Cardiac fibroblast (primary cell): ENCODE results near the gene ING4.

Experiments used
- DNase-seq, 2 donors: peaks; one replicate each; pipeline versions ENCODE4 v3.0.0 to v3.0.0-alpha.2; 2010; ENCODE audit warnings: low read depth in 2 of 2
- H3K4me3 ChIP-seq, 2 donors: replicated peaks in 1 of 2; 1 replicate in 1 of 2; 2 replicates in 1 of 2; pipeline ENCODE4 v1.5.1; 2011; ENCODE audit warnings: low read depth in 2 of 2, low read length in 2 of 2, mild to moderate bottlenecking in 2 of 2, moderate library complexity in 1 of 2
- CTCF ChIP-seq: IDR thresholded peaks from one replicate; pipeline ENCODE4 v1.5.1; 2011; ENCODE audit warnings: low read depth, mild to moderate bottlenecking, low read length, inconsistent platforms

The ING4 gene

GRCh38 chr12:6646276-6647082 is 16.4 kb downstream of the ING4 start:
- no peak for TF ChIP-seq CTCF
- no peak for DNase-seq
- H3K4me3 ChIP-seq = peak overlapping the region; percentile 28 to 39

GRCh38 chr12:6644903-6645302 is 18.0 kb downstream of the ING4 start:
- no peak for TF ChIP-seq CTCF
- DNase-seq = peak in 1 of 2 donors; percentile 13
- H3K4me3 ChIP-seq = no peak overlapping the region

- no peak for DNase-seq
- H3K4me3 ChIP-seq = no peak overlapping the region
- TF ChIP-seq CTCF = no peak
Observed at GRCh38 chr12:6644257-6644596, 18.7 kb downstream of the ING4 start.

- no peak overlapping the region for H3K4me3 ChIP-seq
- TF ChIP-seq CTCF = no peak
- DNase-seq = no peak
Observed at GRCh38 chr12:6643569-6644256, 19.2 kb downstream of the ING4 start.

- no peak for TF ChIP-seq CTCF
Observed at GRCh38 chr12:6641131-6641530, 21.8 kb downstream of the ING4 start.

GRCh38 chr12:6640497-6640896 is 22.4 kb downstream of the ING4 start:
- TF ChIP-seq CTCF = no peak
- H3K4me3 ChIP-seq = no peak overlapping the region
- no peak for DNase-seq

More at GRCh38 chr12:6641131-6641530, 21.8 kb downstream of the ING4 start:
- DNase-seq = no peak
- H3K4me3 ChIP-seq = no peak overlapping the region
